Left renal pelvis (tissue), 4 donors: ENCODE results near the gene CNTFR. TPM values are rescaled to one million over a fixed set of nuclear protein-coding genes. Genes with fewer than 3 reads are reported as not detected.

Experiments
- DNase-seq, 4 donors: peaks; one replicate each; pipeline ENCODE4 v3.0.0-alpha.2; 2013; ENCODE audit warnings: low read depth in 4 of 4, low spot score in 3 of 4
- polyA plus RNA-seq, 4 donors: library from polyadenylated mRNA; unstranded; fragments of 120-200 nt; gene quantifications; one replicate each; pipeline ENCODE4 v1.2.1, GENCODE V29; 2013; ENCODE audit not compliant: insufficient read length in 4 of 4

CNTFR gene
- polyA plus RNA-seq, 4 donors, result 31.8 to 90.7 (median 49.3) TPM

- no peak for DNase-seq
Observed at GRCh38 chr9:34513567-34514214, 75.8 kb downstream of the CNTFR start.

GRCh38 chr9:34512131-34513078 lies 77.1 kb downstream of the CNTFR start:
- DNase-seq, result no peak

- DNase-seq, result no peak
Observed at GRCh38 chr9:34510497-34511468, 78.7 kb downstream of the CNTFR start.

GRCh38 chr9:34508951-34509350 lies 80.6 kb downstream of the CNTFR start:
- DNase-seq, result no peak

GRCh38 chr9:34508463-34508862 lies 81.1 kb downstream of the CNTFR start:
- no peak for DNase-seq

GRCh38 chr9:34507966-34508365 lies 81.6 kb downstream of the CNTFR start:
- DNase-seq, result no peak

GRCh38 chr9:34507556-34507955 lies 82.0 kb downstream of the CNTFR start:
- DNase-seq, result no peak

- DNase-seq, result no peak
Observed at GRCh38 chr9:34506623-34507022, 82.9 kb downstream of the CNTFR start.

- DNase-seq, result no peak
Observed at GRCh38 chr9:34505370-34506120, 84.0 kb downstream of the CNTFR start.

GRCh38 chr9:34503406-34503805 lies 86.1 kb downstream of the CNTFR start:
- no peak for DNase-seq

- no peak for DNase-seq
Observed at GRCh38 chr9:34502891-34503290, 86.6 kb downstream of the CNTFR start.

- no peak for DNase-seq
Observed at GRCh38 chr9:34502471-34502870, 87.1 kb downstream of the CNTFR start.

GRCh38 chr9:34501889-34502425 lies 87.6 kb downstream of the CNTFR start:
- DNase-seq, result no peak

Other genes with a start within 250 kb of the CNTFR start
- 1 to 10 TPM; 2.9 to 9.5 (median 7.5) TPM for gene MYORG, start 212.8 kb downstream of the CNTFR start, polyA plus RNA-seq
- 10 to 100 TPM; 11.9 to 13.9 (median 12.5) TPM for gene FAM219A, start 131.2 kb downstream of the CNTFR start, polyA plus RNA-seq
- 1 to 10 TPM in 3 of 4 donors, under 1 TPM in 1; 0.15 to 3.2 (median 2.0) TPM for gene DNAI1, start 130.9 kb downstream of the CNTFR start, polyA plus RNA-seq
- gene ENHO, start 66.7 kb downstream of the CNTFR start, polyA plus RNA-seq, result 1 to 10 TPM in 3 of 4 donors, under 1 TPM in 1; 0.82 to 3.6 (median 1.7) TPM
- 10 to 100 TPM; 13.1 to 30.3 (median 26.7) TPM for gene RPP25L, start 22.4 kb upstream of the CNTFR start, polyA plus RNA-seq
- 100 to 1,000 TPM in 1 of 4 donors, 10 to 100 TPM in 3; 86.6 to 102 (median 94.2) TPM for gene DCTN3, start 30.8 kb upstream of the CNTFR start, polyA plus RNA-seq
- gene ARID3C, start 39.3 kb upstream of the CNTFR start, polyA plus RNA-seq, result under 1 TPM in 3 of 4 donors, not detected in 1; 0.11 to 0.22 (median 0.17) TPM
- gene SIGMAR1, start 48.1 kb upstream of the CNTFR start, polyA plus RNA-seq, result 10 to 100 TPM; 46.1 to 58.9 (median 49.3) TPM
- gene GALT, start 57.0 kb upstream of the CNTFR start, polyA plus RNA-seq, result 10 to 100 TPM; 58.9 to 81.5 (median 66.0) TPM
- 100 to 1,000 TPM in 1 of 4 donors, 10 to 100 TPM in 3; 50.0 to 138 (median 66.6) TPM for gene IL11RA, start 62.5 kb upstream of the CNTFR start, polyA plus RNA-seq
- 1 to 10 TPM in 1 of 4 donors, under 1 TPM in 3; 0.59 to 1.1 (median 0.76) TPM for gene CCL27, start 72.9 kb upstream of the CNTFR start, polyA plus RNA-seq
- under 1 TPM in 2 of 4 donors, not detected in 2; 0.38 to 0.57 TPM for gene CCL19, start 101.6 kb upstream of the CNTFR start, polyA plus RNA-seq
- gene CCL21, start 120.4 kb upstream of the CNTFR start, polyA plus RNA-seq, result 10 to 100 TPM in 3 of 4 donors, 1 to 10 TPM in 1; 8.0 to 28.2 (median 16.8) TPM